RWPE1 (cell line): ENCODE data around the gene CYP27B1.

Source experiments
- CTCF ChIA-PET: fragments of 350-600 bp; sonication (Branson Sonifier 250); formaldehyde crosslinking; extraction: SDS; loops from one replicate; lab custom pipeline; 2021; lab: Yijun Ruan, JAX
- POLR2A ChIA-PET: fragments of 400-600 bp; formaldehyde crosslinking; extraction: SDS; loops from one replicate; lab custom pipeline; 2020; ENCODE audit warnings: antibody characterized with exemption; ENCODE audit not compliant: low non-redundant PET; lab: Yijun Ruan, JAX
- DNase-seq: peaks from one replicate; pipeline ENCODE4 v3.0.0; 2012; ENCODE audit warnings: low spot score
- H3K27ac ChIP-seq: fragments of 450-650 bp; 2 replicates; pipeline ENCODE4 v1.5.1; 2017
- CTCF ChIP-seq: fragments of 450-650 bp; conservative IDR thresholded peaks from 2 replicates; pipeline ENCODE4 v1.5.1; 2017; ENCODE audit warnings: low read depth, mild to moderate bottlenecking

The CYP27B1 gene

GRCh38 chr12:57759360-57759980 lies 7.4 kb downstream of the CYP27B1 start:
- CTCF ChIA-PET, result interaction anchor here (0.5 to 1.0 kb wide), 4 partner anchors 20 to 78 kb away, joined by 3 read pairs; no protein-coding TSS in a partner anchor
- no peak for DNase-seq
- POLR2A ChIA-PET, result no interaction called here
- TF ChIP-seq CTCF, result peak; percentile 64
- no peak overlapping the region for H3K27ac ChIP-seq

DNA sequence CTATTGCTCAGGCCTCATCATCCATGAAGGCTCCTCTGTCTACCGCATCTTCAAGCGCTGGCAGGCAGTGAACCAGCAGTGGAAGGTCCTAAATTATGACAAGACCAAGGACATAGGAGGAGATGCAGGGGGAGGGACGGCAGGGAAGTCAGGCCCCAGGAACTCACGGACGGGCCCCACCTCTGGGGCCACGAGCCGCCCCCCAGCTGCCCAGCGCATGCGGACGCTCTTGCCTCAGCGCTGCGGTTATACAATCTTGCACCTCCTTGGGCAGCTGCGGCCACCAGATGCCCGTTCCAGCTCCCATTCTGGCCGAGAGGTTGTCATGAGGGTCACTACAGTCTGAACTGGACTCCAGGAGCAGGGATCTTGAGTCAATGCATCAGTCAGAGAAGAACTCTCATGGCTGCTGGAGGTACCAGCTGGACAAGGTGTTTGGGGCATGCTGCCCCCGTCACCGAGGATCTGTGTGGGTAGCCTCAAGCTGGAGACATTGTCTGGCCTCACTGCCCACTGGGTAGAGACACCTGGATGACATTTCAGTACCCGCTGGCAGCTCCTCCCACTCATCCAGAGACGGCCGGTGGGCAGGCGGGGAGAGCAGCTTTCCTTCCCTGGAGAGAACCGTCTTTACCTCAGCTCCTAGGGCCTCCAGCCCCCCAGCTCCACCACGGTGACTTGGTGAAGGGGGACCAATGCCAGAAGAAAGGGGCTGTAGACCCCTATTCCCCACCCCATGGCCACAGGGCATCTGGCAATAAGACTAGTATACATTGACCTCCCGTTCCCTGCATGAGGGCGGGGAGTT lies 8.1 kb downstream of the CYP27B1 start:
- ChIA-PET CTCF (interaction anchor here (0.5 to 1.0 kb wide), 3 partner anchors 8 to 77 kb away, joined by 3 read pairs; partner anchors contain the start of gene CYP27B1), POLR2A (no interaction called here)
- H3K27ac ChIP-seq, result no peak overlapping the region
- TF ChIP-seq CTCF, result no peak
- DNase-seq, result no peak

DNA sequence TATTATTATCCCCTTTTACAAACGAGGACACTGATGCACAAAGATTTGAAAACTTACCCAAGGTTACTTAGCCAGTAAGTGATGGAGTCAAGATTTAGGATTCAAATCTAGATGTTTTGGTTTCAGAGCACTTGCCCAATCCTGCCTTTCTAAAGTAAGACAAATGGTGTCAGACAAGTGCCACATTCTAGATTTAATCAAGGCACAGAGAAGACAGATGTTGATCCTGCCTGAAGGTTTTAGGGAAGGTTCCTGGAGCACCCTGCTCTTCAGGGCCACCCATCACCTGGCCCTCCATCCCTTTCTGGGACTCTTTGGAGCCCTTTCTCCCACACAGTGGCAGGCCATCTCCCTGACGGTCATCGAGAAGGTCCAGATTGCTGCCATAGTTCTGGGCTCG lies 9.1 kb downstream of the CYP27B1 start:
- no peak overlapping the region for H3K27ac ChIP-seq
- TF ChIP-seq CTCF, result no peak
- ChIA-PET CTCF (no interaction called here), POLR2A (no interaction called here)
- no peak for DNase-seq

DNA sequence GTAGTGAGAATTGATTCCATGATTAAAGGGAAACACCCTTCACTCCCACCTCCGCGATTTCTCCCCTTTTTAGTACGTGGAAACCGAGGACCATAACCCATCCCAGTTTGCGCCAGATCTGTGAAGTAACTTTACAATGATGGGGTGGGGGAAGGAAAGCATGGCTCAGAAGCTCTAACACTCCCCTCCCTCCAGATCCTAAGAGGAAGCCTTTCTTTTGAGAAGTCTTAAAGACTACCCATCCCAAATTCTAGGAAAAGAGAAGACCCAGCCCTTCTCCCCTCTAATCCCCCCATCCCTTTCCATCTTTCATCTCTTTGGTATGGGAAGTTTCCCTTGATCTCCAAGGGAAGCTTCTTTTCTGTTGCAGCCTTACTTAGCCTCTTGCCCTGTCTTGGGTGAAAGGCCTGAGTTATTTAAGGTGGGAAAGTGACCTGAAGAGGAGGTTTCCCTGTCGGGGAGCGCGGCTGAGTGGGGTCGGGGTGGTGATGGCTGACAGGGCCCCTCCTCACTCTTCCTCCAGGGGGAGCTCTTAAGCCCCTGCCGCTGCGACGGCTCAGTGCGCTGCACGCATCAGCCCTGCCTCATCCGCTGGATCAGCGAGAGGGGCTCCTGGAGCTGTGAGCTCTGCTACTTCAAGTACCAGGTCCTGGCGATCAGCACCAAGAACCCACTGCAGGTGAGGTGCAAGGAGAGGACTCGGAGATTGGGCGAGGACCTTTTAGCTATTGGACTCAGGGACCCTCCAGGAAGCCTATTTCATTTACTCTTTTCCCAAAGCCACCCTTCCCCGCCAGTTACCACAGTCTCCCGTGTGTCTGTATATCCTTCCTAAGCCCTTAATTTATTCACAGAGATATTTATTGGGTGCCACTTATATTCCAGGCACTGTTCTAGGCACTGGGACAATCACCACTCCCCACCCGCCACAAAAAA lies 10.2 kb downstream of the CYP27B1 start:
- peak; percentile 66 for DNase-seq
- TF ChIP-seq CTCF, result peak; percentile 82
- ChIA-PET POLR2A (interaction anchor here (0.5 kb wide), 1 partner anchor 76 kb away, joined by 10 read pairs; no protein-coding TSS in a partner anchor), CTCF (interaction anchor here (0.5 to 1.2 kb wide), 6 partner anchors 10 to 648 kb away, joined by 3 to 6 read pairs (median 4); no protein-coding TSS in a partner anchor)
- H3K27ac ChIP-seq, result no peak overlapping the region

DNA sequence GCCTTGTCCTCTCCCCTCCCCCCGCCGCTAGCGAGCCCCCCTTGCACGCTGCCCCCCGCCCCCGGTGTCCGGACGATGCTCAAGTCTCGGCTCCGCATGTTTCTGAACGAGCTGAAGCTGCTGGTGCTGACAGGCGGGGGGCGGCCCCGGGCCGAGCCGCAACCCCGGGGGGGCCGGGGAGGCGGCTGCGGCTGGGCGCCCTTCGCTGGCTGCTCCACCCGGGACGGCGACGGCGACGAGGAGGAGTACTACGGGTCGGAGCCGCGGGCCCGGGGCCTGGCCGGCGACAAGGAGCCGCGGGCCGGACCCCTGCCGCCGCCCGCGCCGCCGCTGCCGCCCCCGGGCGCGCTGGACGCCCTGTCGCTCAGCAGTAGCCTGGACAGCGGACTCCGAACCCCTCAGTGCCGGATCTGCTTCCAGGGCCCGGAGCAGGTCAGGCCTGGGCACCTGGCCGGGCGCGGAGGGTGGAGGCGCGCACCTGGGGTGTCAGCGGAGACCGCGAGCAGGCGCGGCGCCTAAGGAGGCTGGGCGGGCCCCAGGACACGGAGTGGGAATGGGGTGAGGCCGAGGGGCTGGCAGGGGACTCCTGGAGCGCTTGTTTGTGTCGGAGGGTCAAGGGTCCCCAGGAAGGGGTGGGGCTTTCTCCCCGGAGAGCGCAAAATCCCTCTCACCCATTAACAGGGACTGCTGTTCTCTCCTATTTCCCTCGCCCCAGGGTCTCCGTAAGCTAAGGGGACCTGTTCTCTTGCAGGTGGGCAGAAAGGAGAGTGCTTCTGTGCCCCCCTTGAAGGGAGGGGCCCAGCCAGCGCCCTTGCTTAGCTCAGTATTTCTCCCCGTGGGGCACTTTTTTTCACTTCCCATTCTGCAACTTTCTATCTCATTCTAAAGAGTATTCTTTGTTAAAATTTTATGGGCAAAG lies 11.2 kb downstream of the CYP27B1 start:
- POLR2A ChIA-PET, result interaction anchor here (0.6 kb wide), 1 partner anchor 146 kb away, joined by 3 read pairs; no protein-coding TSS in a partner anchor
- no peak for TF ChIP-seq CTCF
- peak overlapping the region; percentile 79 for H3K27ac ChIP-seq
- CTCF ChIA-PET, result interaction anchor here (0.5 to 0.9 kb wide), 5 partner anchors 9 to 214 kb away, joined by 3 to 6 read pairs (median 3); no protein-coding TSS in a partner anchor
- DNase-seq, result no peak
